NK-92 treated with Interleukin-12 subunit alpha and Interleukin-12 subunit beta, amount 100 ng/mL, for 24 hours (cell line): ENCODE measurements around the gene GLIS2.

ENCODE experiments used
- DNase-seq: peaks from one replicate; lab custom pipeline; 2025; lab: John Stamatoyannopoulos, UW

The GLIS2 gene

GRCh38 chr16:4370151-4370550 lies 54.3 kb downstream of the GLIS2 start:
- no peak for DNase-seq

GRCh38 chr16:4370570-4371356 lies 54.9 kb downstream of the GLIS2 start:
- no peak for DNase-seq

GRCh38 chr16:4371357-4372000 lies 55.6 kb downstream of the GLIS2 start, which contains the start of gene VASN:
TSS of gene VASN (plus strand) at chr16:4371848. CDS start at chr16:4380878, 9,030 bp downstream.
- DNase-seq, result no peak

- no peak for DNase-seq
Observed at GRCh38 chr16:4372001-4372577, 56.2 kb downstream of the GLIS2 start.

GRCh38 chr16:4372578-4373355 lies 56.9 kb downstream of the GLIS2 start:
- DNase-seq, result no peak

- no peak for DNase-seq
Observed at GRCh38 chr16:4373356-4373908, 57.6 kb downstream of the GLIS2 start.

- no peak for DNase-seq
Observed at GRCh38 chr16:4373909-4374742, 58.3 kb downstream of the GLIS2 start.

GRCh38 chr16:4375717-4376116 lies 59.9 kb downstream of the GLIS2 start:
- DNase-seq, result no peak

GRCh38 chr16:4376126-4376892 lies 60.4 kb downstream of the GLIS2 start:
- DNase-seq, result no peak

- no peak for DNase-seq
Observed at GRCh38 chr16:4376893-4377572, 61.2 kb downstream of the GLIS2 start.

- DNase-seq, result no peak
Observed at GRCh38 chr16:4377573-4378154, 61.8 kb downstream of the GLIS2 start.

GRCh38 chr16:4378161-4378666 lies 62.3 kb downstream of the GLIS2 start:
- no peak for DNase-seq

GRCh38 chr16:4378999-4379690 lies 63.3 kb downstream of the GLIS2 start:
- no peak for DNase-seq

- DNase-seq, result no peak
Observed at GRCh38 chr16:4380119-4381063, 64.5 kb downstream of the GLIS2 start.

- no peak for DNase-seq
Observed at GRCh38 chr16:4381072-4381934, 65.4 kb downstream of the GLIS2 start.
